OCI-LY7 (cell line): ENCODE results near the gene SUPT20HL2.

Experiments
- EZH2phosphoT487 ChIP-seq: fragments of 200-600 bp; sonication (generic); IDR thresholded peaks from 2 replicates; pipeline ENCODE4 v1.6.1; 2018; ENCODE audit warnings: low read depth, borderline replicate concordance, mild to moderate bottlenecking, mixed run types, antibody characterized with exemption, low read length, moderate library complexity, mixed read lengths
- TF ChIP-seq, protein P1 (sequence below): fragments of 200-600 bp; sonication (generic); conservative IDR thresholded peaks from 2 replicates; pipeline ENCODE4 v1.5.1; 2014; ENCODE audit warnings: mild to moderate bottlenecking, antibody characterized with exemption, low read length, moderate library complexity, mixed read lengths

- TF ChIP-seq, protein P1, sequence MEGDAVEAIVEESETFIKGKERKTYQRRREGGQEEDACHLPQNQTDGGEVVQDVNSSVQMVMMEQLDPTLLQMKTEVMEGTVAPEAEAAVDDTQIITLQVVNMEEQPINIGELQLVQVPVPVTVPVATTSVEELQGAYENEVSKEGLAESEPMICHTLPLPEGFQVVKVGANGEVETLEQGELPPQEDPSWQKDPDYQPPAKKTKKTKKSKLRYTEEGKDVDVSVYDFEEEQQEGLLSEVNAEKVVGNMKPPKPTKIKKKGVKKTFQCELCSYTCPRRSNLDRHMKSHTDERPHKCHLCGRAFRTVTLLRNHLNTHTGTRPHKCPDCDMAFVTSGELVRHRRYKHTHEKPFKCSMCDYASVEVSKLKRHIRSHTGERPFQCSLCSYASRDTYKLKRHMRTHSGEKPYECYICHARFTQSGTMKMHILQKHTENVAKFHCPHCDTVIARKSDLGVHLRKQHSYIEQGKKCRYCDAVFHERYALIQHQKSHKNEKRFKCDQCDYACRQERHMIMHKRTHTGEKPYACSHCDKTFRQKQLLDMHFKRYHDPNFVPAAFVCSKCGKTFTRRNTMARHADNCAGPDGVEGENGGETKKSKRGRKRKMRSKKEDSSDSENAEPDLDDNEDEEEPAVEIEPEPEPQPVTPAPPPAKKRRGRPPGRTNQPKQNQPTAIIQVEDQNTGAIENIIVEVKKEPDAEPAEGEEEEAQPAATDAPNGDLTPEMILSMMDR, result no peak
- no peak for TF ChIP-seq EZH2phosphoT487
Measured at GRCh38 chrX:24317567-24317966, 3.7 kb upstream of the SUPT20HL2 start.
